B cell (primary cell): ENCODE results near the gene MRPL10.

Experiments
- EZH2 ChIP-seq: IDR thresholded peaks from 2 replicates; pipeline ENCODE4 v1.6.1; 2012; ENCODE audit warnings: borderline replicate concordance, low read depth, mild to moderate bottlenecking, moderate library complexity, low read length; ENCODE audit not compliant: insufficient read depth, poor library complexity, severe bottlenecking
- TF ChIP-seq, protein P1 (sequence below): fragments of 200-600 bp; IDR thresholded peaks from one replicate; pipeline ENCODE4 v1.8.0; 2022; ENCODE audit warnings: antibody characterized with exemption, mild to moderate bottlenecking

DNA sequence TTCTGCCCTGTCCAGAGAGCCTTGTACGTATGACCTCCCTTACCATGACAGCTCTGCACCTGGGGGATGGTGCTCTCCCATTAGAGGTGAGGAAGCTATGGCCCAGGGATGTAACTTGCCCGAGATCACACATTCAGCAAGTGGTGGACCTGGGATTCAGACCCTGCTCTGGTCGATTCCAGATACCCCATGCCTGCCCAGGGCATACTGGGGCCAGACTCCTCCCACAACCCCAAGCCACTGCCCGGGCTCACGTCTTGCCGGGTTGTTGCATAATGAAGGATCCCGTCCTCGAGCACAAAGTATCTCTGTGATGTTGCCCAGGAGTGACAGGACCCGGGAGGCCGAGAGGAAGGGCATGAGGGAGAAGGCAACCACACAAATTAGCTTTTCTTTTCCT is 11.9 kb downstream of the MRPL10 start:
- TF ChIP-seq EZH2: no peak
- TF ChIP-seq, protein P1, sequence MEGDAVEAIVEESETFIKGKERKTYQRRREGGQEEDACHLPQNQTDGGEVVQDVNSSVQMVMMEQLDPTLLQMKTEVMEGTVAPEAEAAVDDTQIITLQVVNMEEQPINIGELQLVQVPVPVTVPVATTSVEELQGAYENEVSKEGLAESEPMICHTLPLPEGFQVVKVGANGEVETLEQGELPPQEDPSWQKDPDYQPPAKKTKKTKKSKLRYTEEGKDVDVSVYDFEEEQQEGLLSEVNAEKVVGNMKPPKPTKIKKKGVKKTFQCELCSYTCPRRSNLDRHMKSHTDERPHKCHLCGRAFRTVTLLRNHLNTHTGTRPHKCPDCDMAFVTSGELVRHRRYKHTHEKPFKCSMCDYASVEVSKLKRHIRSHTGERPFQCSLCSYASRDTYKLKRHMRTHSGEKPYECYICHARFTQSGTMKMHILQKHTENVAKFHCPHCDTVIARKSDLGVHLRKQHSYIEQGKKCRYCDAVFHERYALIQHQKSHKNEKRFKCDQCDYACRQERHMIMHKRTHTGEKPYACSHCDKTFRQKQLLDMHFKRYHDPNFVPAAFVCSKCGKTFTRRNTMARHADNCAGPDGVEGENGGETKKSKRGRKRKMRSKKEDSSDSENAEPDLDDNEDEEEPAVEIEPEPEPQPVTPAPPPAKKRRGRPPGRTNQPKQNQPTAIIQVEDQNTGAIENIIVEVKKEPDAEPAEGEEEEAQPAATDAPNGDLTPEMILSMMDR: no peak
